ENCODE data around the gene GPC1. TPM values are rescaled to one million over a fixed set of nuclear protein-coding genes. Genes with fewer than 3 reads are reported as not detected.

The GPC1 gene
- total and polyA plus RNA-seq, 2 donors (not counting 3 experiments of a cell fraction or from before 2014, with no cell fraction given), result 9.6 to 31.1 TPM

DNA sequence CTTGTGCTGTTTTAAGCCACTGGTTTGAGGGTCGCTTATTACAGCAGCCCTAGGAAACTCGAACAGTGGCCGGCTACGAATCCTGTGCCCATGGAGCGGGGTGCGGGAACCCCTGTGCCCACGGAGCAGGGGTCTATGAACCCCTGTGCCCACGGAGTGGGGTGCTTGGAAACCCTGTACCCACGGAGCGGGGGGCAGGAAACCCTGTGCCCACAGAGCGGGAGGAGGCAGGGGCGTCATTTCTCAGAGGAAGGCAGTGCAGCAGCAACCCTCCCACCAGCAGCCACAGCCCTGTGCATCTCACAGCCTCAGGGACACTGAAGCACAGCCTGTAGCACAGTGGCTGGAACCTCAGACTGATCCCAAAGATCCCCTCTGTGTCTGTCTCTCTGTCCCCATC lies 34.2 kb upstream of the GPC1 start:
- Histone ChIP-seq H3K79me2 (ENCODE audit: control insufficient read depth, insufficient read depth, low read length) (no peaks in the 10 kb centered on the region), H3K4me1 (ENCODE audit: control insufficient read depth, extremely low read depth, insufficient read depth, low read length) (no peaks in the 10 kb centered on the region), H3K27ac (ENCODE audit: insufficient read depth, low read depth, low read length) (no peak overlapping the region), H4K20me1 (replicated peaks; ENCODE audit: control insufficient read depth, extremely low read depth, insufficient read depth, low read length) (no peaks in the 10 kb centered on the region), H2AFZ (ENCODE audit: low read depth, low read length) (no peak overlapping the region), H3K27me3 (ENCODE audit: control insufficient read depth in 2 of 2, insufficient read depth in 2 of 2, low read length in 2 of 2) (no peaks in the 10 kb centered on the region), H3K9ac (replicated peaks; ENCODE audit: extremely low read depth, insufficient read depth, low read length) (no peak overlapping the region), H3K4me2 (ENCODE audit: insufficient read depth, low read length) (no peak overlapping the region), H3K36me3 (ENCODE audit: control insufficient read depth in 2 of 2, extremely low read depth in 1 of 2, insufficient read depth in 2 of 2, low read length in 2 of 2) (no peaks in the 10 kb centered on the region), H3K4me3 (replicated peaks in 1 of 3; ENCODE audit: insufficient read depth in 1 of 3, low read depth in 1 of 3, low read length in 3 of 3) (no peak overlapping the region), H3K9me1 (replicated peaks; ENCODE audit: control insufficient read depth, extremely low read depth, insufficient read depth, low read length) (no peaks in the 10 kb centered on the region), H3K9me3 (replicated peaks; ENCODE audit: control insufficient read depth, insufficient read depth, low read length) (no peaks in the 10 kb centered on the region)
- CTCF ChIA-PET, result no interaction called here
- POLR2A ChIA-PET, result no interaction called here
- TF ChIP-seq EZH2 (IDR thresholded peaks at IDR 0.05; ENCODE audit: borderline replicate concordance, low read depth, low read length, severe bottlenecking) (no peak), GATA2 (IDR thresholded peaks at IDR 0.05; ENCODE audit: insufficient read depth, insufficient read length, low read depth, low read length) (no peak), MYC (IDR thresholded peaks at IDR 0.05; ENCODE audit: low read depth, low read length) (no peak), MAX (IDR thresholded peaks at IDR 0.05; ENCODE audit: insufficient read depth, insufficient read length) (no peak), POLR2A (IDR thresholded peaks at IDR 0.05; ENCODE audit: low read depth, low read length) (no peak), JUN (IDR thresholded peaks at IDR 0.05; ENCODE audit: borderline replicate concordance, insufficient read depth, insufficient read length, low read depth) (no peak), CTCF (IDR thresholded peaks at IDR 0.05; ENCODE audit: extremely low read depth in 1 of 2, insufficient read depth in 1 of 2, low read depth in 1 of 2, low read length in 2 of 2) (no peak), POLR2AphosphoS5 (IDR thresholded peaks at IDR 0.05; ENCODE audit: insufficient read depth, low read depth, low read length) (no peak)
- intact Hi-C loops (cut with micrococcal nuclease), result no loop called here
- BruUV-seq (replicated peaks), result no TSS peak
- no peak for FAIRE-seq
- dilution Hi-C loops (cut with MboI; ENCODE audit: extremely low pct_ligation_motif_present, low sequenced_read_pairs), result no loop called here
- DNase-seq (ENCODE audit: low read depth, low spot score), result no peak
